Measurements from ENCODE around the gene KLF9. TPM values are rescaled to one million over a fixed set of nuclear protein-coding genes. Genes with fewer than 3 reads are reported as not detected.

The KLF9 gene
- total and polyA plus RNA-seq, 2 donors (not counting 3 experiments of a cell fraction or from before 2014, with no cell fraction given): 7.3 to 17.2 TPM

GRCh38 chr9:70347046-70347445, 67.4 kb downstream of the KLF9 start:
- ChIA-PET POLR2A (no interaction called here), CTCF (interaction anchor here (0.8 to 15.0 kb wide), 3 partner anchors 11 to 254 kb away, joined by 3 to 255 read pairs (median 5); no protein-coding TSS in a partner anchor)
- TF ChIP-seq POLR2AphosphoS5 (IDR thresholded peaks at IDR 0.05; ENCODE audit: insufficient read depth, low read depth, low read length) (no peak), FOS (IDR thresholded peaks at IDR 0.05; ENCODE audit: borderline replicate concordance, insufficient read depth, low read length) (no peak), POLR2A (IDR thresholded peaks at IDR 0.05; ENCODE audit: low read depth, low read length) (no peak), GATA2 (IDR thresholded peaks at IDR 0.05; ENCODE audit: insufficient read depth, insufficient read length, low read depth, low read length) (no peak), MYC (IDR thresholded peaks at IDR 0.05; ENCODE audit: low read depth, low read length) (no peak), EZH2 (IDR thresholded peaks at IDR 0.05; ENCODE audit: borderline replicate concordance, low read depth, low read length, severe bottlenecking) (no peak), MAX (IDR thresholded peaks at IDR 0.05; ENCODE audit: insufficient read depth, insufficient read length) (no peak), CTCF (IDR thresholded peaks at IDR 0.05; ENCODE audit: extremely low read depth in 1 of 2, insufficient read depth in 1 of 2, low read depth in 1 of 2, low read length in 2 of 2) (no peak), JUN (IDR thresholded peaks at IDR 0.05; ENCODE audit: borderline replicate concordance, insufficient read depth, insufficient read length, low read depth) (no peak)
- FAIRE-seq (no peak), DNase-seq (ENCODE audit: low read depth, low spot score) (no peak)
- no peaks in the 10 kb centered on the region for H4K20me1 ChIP-seq (replicated peaks; ENCODE audit: control insufficient read depth, extremely low read depth, insufficient read depth, low read length)
- H2AFZ ChIP-seq (ENCODE audit: low read depth, low read length): no peak overlapping the region
- H3K79me2 ChIP-seq (ENCODE audit: control insufficient read depth, insufficient read depth, low read length): no peaks in the 10 kb centered on the region
- H3K4me2 ChIP-seq (ENCODE audit: insufficient read depth, low read length): no peak overlapping the region
- intact Hi-C loops (cut with micrococcal nuclease) (no loop called here), dilution Hi-C loops (cut with MboI; ENCODE audit: extremely low pct_ligation_motif_present, low sequenced_read_pairs) (no loop called here)
- no peaks in the 10 kb centered on the region for H3K9me3 ChIP-seq (replicated peaks; ENCODE audit: control insufficient read depth, insufficient read depth, low read length)
- no peaks in the 10 kb centered on the region for H3K27me3 ChIP-seq (ENCODE audit: control insufficient read depth in 2 of 2, insufficient read depth in 2 of 2, low read length in 2 of 2)
- peaks cover 2 to 7% of the 10 kb centered on the region in 2 experiments for H3K36me3 ChIP-seq (ENCODE audit: control insufficient read depth in 2 of 2, extremely low read depth in 1 of 2, insufficient read depth in 2 of 2, low read length in 2 of 2)
- no peaks in the 10 kb centered on the region for H3K9me1 ChIP-seq (replicated peaks; ENCODE audit: control insufficient read depth, extremely low read depth, insufficient read depth, low read length)
- H3K27ac ChIP-seq (ENCODE audit: insufficient read depth, low read depth, low read length): no peak overlapping the region
- no peaks in the 10 kb centered on the region for H3K4me1 ChIP-seq (ENCODE audit: control insufficient read depth, extremely low read depth, insufficient read depth, low read length)
- no peak overlapping the region for H3K9ac ChIP-seq (replicated peaks; ENCODE audit: extremely low read depth, insufficient read depth, low read length)
- no peak overlapping the region for H3K4me3 ChIP-seq (replicated peaks in 1 of 3; ENCODE audit: insufficient read depth in 1 of 3, low read depth in 1 of 3, low read length in 3 of 3)
- BruUV-seq (replicated peaks): no TSS peak
